Forelimb muscle (tissue), 1 donor: Measurements from ENCODE around the gene CHTOP. TPM values are rescaled to one million over a fixed set of nuclear protein-coding genes. Genes with fewer than 3 reads are reported as not detected.
"Not testable (repeated sequence)": the region's sequence is repeated elsewhere in the genome, so short reads cannot be mapped to it uniquely, and the experiment has no call there.

ENCODE experiments used
- DNase-seq: peaks from one replicate; pipeline ENCODE4 v3.0.0-alpha.2; 2013; ENCODE audit warnings: low read depth
- polyA plus RNA-seq: library from polyadenylated mRNA; unstranded; fragments of 120-200 nt; gene quantifications from one replicate; pipeline ENCODE4 v1.2.1, GENCODE V29; 2013; ENCODE audit not compliant: insufficient read length

CHTOP gene
- 98.0 TPM for polyA plus RNA-seq

DNA sequence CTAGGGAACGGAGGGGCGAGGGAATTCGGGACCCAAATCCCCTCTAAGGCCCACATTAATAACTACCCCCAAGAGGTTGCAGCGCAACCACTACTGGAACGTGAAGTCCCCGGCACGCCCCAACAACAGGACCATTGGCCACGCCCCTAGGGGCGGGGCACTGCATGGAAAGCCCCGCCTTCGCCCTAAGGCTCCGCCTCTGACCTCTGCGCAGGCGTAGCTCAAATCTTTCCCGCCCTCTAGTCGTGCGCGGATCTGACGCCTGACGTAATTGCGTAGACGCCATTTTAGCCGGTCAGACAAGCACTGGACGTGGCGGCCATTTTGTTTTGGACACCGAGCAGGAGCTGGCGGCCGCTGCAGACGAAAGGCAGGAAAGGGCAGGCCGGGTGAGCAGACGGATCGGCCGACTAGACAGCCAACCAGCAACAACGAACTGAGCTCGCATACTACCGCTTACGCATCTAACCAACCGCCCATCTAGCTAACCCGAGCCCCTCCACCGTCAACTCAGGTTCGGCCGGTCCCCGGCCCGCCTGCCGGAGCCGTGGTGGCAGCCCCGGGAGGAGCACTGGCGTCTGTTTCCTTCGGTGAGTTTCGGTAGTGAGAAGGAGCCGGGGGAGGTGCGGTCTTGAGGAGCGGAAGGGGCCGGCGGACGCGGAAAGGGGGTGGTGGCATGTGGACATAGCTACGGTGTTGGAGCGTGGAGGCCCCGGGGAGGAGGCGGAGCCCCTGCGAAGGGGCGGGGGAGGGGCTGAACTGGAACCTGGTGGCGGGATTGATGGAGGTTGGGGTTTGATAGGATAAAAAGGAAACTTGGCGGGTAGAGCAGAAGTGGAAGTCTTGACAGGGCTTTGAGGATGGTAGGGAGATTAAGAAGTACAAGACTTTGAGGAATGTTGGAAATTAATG is at the start of gene CHTOP:
Gene CHTOP, plus strand, starts transcription at position 313 of the 912 bp plus-strand sequence. CDS start 2,523 bp downstream, outside the sequence.
- DNase-seq: peak; percentile 98

GRCh38 chr1:153585006-153585405 is 48.9 kb upstream of the CHTOP start:
- no peak for DNase-seq

GRCh38 chr1:153586347-153586746 is 47.5 kb upstream of the CHTOP start:
- no peak for DNase-seq

GRCh38 chr1:153587314-153587713 is 46.6 kb upstream of the CHTOP start:
- no peak for DNase-seq

DNA sequence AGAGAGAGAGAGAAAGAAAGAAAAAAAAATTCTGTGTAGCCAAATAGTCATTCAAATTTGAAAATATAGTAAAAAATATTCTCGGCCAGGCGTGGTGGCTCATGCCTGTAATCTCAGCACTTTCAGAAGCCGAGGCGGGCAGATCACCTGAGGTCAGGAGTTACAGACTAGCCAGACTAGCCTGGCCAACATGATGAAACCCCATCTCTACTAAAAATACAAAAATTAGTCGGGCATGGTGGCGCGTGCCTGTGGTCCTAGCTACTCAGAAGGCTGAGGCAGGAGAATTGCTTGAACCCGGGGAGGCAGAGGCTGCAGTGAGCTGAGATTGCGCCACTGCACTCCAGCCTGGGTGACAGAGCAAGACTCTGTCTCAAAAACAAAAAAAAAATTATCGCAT is 45.8 kb upstream of the CHTOP start:
- not testable (repeated sequence) for DNase-seq

GRCh38 chr1:153588482-153588881 is 45.4 kb upstream of the CHTOP start:
- no peak for DNase-seq

DNA sequence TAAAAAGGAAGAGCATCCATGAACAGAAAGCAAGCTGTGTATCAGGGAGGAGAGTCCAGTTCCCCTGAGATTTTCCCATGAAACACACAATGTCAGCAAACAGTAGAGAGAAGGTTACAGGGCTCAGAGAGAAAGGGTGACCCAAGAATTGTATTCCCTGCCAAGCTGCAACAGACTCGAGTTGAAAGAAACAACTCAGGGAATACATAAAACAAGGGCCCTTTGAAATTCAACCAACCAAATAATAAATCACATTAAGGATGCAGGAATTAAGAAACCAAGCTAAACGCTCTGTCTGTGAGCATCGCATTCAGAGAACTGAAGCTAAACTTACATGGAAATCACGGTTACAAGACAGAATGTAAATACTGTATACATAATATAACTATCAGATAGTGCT is 41.1 kb upstream of the CHTOP start:
- no peak for DNase-seq

DNA sequence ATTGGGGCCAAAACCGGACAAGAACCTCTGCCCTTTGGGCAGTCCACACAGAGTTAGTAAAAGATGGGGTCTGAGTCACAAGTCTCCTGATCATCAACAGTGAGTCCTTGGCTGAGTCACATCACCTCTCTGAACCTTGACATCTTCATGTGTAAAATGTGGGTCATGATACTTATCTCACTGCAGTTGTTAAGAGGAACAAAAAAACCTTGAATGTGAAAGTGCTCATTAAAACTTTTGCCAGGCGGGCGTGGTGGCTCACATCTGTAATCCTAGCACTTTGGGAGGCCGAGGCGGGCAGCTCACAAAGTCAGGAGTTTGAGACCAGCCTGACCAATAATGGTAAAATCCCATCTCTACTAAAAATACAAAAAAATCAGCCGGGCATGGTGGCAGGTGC is 36.7 kb upstream of the CHTOP start:
- no peak for DNase-seq

DNA sequence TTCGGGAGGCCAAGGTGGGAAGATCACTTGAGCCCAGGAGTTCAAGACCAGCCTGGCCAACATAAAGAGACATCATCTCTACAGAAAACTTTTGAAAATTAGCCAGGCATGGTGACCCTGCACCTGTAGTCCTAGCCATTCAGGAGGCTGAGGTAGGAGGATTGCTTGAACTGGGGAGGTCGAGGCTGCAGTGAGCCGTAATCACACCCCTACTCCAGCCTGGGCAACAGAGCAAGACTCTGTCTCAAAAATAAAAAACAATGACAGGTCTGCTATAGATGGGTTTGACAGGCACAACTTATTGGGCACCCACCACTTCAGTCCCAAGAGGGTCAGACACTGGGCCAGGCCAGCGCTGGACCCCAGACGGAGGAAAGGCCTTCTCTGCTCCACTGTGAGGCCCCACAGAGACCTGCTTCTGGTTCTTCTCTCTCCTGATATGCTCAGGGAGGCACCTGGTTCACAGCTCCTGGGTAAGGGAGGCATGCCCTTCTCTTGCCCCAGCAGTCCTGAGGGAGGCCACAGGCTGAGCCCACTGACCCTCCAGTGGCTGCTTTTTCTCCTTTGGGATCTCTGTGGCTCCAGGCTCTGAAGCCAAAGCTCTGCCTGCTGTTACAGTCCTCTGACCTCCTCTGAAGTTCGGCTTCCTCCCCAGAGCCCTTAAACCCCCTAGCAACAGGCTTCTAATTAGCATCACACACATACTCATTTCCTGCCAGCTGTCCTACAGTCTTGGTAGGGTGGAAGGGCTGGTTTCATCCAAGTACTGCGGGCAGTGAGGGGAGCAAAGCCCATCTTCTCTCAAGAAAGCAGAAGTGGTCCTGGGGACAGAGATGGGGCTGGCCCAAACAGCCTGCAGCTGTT is 35.3 kb upstream of the CHTOP start:
- no peak for DNase-seq

- no peak for DNase-seq
These were observed 34.0 kb upstream of the CHTOP start for GRCh38 chr1:153599847-153600246.

- DNase-seq: no peak
These were observed 31.1 kb upstream of the CHTOP start for GRCh38 chr1:153602749-153603148.

GRCh38 chr1:153606194-153606593 is 27.7 kb upstream of the CHTOP start:
- DNase-seq: no peak

- no peak for DNase-seq
These were observed 26.5 kb upstream of the CHTOP start for GRCh38 chr1:153607381-153607780.

DNA sequence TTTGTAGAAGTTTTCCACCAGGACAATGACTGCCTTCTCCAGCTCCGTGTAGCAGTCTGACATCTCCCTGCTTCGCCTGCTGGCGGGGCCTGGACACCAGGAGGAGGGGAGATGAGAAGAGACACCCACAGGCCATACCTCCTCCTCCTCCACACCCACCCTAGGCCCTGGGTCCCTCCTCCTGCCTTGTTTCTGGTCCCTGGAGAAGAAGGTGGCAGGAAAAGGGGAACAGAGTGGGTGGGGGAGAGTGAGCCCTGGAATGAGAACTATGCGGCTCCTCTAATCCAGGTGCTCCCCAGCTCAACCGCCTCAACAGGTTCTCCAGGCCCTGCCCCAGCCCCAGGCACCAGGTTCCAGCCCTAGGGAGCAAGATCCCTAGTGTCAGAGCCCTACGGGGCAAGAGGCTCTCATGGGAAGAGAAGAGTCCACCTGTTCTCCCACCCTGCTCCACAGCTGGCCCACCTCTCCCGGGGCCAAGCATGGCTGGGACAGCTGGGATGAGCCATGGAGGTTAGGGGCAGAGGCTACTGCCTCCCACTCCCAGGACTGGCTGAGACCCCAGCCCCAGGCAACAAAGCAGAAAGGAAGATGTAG is 25.7 kb upstream of the CHTOP start:
- DNase-seq: no peak

DNA sequence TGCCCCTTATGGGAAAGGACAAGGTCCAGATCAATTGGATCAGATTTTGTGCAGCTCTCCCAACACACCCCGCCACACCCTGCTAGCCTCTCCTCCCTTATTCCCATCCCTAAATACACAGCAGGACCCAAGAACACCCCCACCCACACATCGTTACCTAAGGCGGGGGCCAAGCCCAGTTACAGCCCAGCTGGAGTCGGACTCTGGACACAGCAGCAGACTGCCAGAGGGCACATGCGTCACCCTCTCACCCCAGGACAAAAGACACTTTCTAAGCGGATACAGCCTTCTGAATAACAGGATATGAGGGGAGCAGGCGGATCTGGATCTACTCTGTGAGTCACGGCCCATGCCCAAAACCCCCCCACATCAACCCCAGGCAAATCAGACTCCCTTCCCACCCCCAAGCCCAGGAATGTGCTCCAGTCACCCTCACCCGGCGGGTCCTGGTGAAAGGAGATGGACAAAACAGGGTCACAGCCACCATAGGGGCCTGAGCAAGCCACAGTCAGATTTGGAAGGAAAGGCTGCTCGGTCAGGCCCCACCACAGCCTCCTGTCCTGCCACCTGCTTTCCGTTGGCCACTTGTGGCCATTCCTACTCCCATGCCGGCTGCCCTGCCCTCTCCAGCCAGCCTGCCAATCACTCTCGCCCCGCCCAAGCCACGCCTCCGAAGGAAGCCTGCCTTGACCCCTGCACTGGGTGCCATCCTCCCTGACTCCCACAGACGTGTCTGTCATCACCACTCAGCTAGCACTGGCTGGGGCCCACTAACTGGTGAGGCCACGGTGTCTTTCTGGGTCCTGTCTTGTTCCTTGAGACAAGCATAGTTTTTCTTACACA is 24.9 kb upstream of the CHTOP start:
- DNase-seq: no peak

- DNase-seq: no peak
These were observed 24.3 kb upstream of the CHTOP start for GRCh38 chr1:153609585-153609907.

- no peak for DNase-seq
These were observed 23.5 kb upstream of the CHTOP start for GRCh38 chr1:153610334-153610733.

DNA sequence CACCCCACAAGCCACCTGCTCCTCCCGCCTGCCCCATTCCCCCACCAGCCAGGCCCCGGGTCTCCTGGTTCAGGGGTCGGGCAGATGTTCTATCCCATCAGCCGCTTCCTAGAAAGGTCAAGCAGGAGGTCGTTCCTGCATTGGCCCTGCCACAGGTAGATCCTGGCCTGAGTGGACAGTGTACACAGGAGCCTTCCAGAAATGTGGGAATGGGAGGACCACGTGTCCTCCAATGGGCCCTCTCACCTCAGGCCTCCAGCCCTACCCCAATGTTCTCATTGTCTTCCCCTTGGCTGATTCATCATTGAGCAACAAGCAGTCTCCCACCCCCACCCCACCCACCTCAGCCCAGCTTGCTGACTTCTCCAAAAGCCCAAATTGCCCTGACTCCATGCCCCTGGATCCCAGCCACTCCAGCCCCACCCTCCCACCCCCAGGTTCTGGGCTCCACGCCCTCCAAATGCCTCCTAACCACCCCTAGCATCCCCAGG is 23.0 kb upstream of the CHTOP start:
- DNase-seq: no peak

- DNase-seq: no peak
These were observed 22.5 kb upstream of the CHTOP start for GRCh38 chr1:153611356-153611755.

DNA sequence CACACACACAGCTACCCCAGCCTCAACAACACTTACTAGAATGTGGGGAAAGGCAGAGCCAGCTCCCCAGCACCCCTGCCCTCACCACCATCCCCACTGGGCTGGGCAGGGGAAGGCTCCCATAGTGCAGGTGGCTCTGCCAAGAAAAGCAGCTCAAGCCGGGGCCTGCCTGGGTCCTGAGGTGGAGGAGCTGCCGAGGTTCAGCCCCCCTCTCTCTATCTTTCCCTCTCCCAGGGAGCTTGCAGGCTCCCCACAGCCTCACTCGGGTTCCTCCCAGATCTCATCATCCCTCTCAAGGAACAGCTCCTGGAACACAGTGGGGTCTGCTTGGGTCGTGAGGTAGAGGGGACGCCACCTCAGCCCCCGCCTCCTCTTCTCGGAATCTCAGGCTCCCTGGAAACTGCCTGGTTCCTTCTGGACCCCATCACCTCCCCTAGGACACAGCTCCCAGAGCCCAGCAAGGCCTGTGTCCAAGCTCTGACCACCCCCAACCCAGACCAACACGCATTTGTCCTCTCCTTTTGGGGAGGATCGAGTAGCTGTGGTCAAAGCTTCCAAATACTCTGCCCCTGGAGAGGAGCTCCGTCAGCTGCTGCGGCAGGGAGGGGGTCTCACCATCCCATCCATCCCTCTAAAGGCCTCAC is 21.6 kb upstream of the CHTOP start:
- DNase-seq: no peak
